ENCODE data around the gene IGSF9B. TPM values are rescaled to one million over a fixed set of nuclear protein-coding genes. Genes with fewer than 3 reads are reported as not detected.

IGSF9B gene
- total and polyA plus RNA-seq, 2 of the 13 experiments (the other 11 are each of a cell fraction or from before 2014, with no cell fraction given): not detected

GRCh38 chr11:133930053-133930766 is 26.6 kb downstream of the IGSF9B start:
- in situ Hi-C loops (cut with HindIII; ENCODE audit: extremely low pct_ligation_motif_present, low pct_unique_long_range_greater_than_20kb): no loop called here
- FAIRE-seq: no peak

More at GRCh38 chr11:133930053-133930766, 26.6 kb downstream of the IGSF9B start:
- no peak overlapping the region for H3K27ac ChIP-seq (ENCODE audit: extremely low read length, insufficient read depth, low read length)
- no TSS peak for BruUV-seq (replicated peaks)
- ChIA-PET CTCF (ENCODE audit: low intra/inter-chr PET ratio, low total read pairs) (no interaction called here), POLR2A (no interaction called here)
- peaks cover 9 to 66% of the 10 kb centered on the region in 2 experiments; a peak in 4 of 5 replicates for H3K27me3 ChIP-seq (ENCODE audit: control insufficient read depth in 1 of 2, insufficient read depth in 2 of 2, low read length in 2 of 2)
- WGBS (ENCODE audit: low lambda C conversion rate): 44% methylated on average over 13 of the region's 27 CpGs
- H3K4me3 ChIP-seq (replicated peaks in 1 of 3; ENCODE audit: insufficient read depth in 1 of 3, low read depth in 2 of 3, low read length in 3 of 3): no peak overlapping the region
- no peaks in the 10 kb centered on the region for H3K36me3 ChIP-seq (replicated peaks in 1 of 2; ENCODE audit: control insufficient read depth in 1 of 2, insufficient read depth in 2 of 2, low read length in 2 of 2)
- H3K9ac ChIP-seq (ENCODE audit: insufficient read depth, low read depth, low read length): no peak overlapping the region
- ATAC-seq: peak; percentile 11
- TF ChIP-seq ZSCAN30 (CRISPR knock-in tag; IDR thresholded peaks at IDR 0.05): no peak
- TF ChIP-seq TARDBP (CRISPR knock-in tag; IDR thresholded peaks at IDR 0.05): no peak
- no peak for TF ChIP-seq FIP1L1 (IDR thresholded peaks at IDR 0.05; ENCODE audit: borderline replicate concordance, insufficient read depth, low read depth, low read length)
- TF ChIP-seq ATAD3A (CRISPR knock-in tag; IDR thresholded peaks at IDR 0.05): no peak
- TF ChIP-seq SAFB2 (CRISPR knock-in tag; IDR thresholded peaks at IDR 0.05; ENCODE audit: borderline replicate concordance, low read depth): no peak
- TF ChIP-seq ZFY (CRISPR knock-in tag; IDR thresholded peaks at IDR 0.05): no peak
- no peak for TF ChIP-seq GATAD1 (CRISPR knock-in tag; IDR thresholded peaks at IDR 0.05)
- no peak for TF ChIP-seq NFE2 (CRISPR knock-in tag; IDR thresholded peaks at IDR 0.05)
- TF ChIP-seq ONECUT2 (CRISPR knock-in tag; IDR thresholded peaks at IDR 0.05): no peak
- no peak for TF ChIP-seq SSRP1 (CRISPR knock-in tag; IDR thresholded peaks at IDR 0.05)
- TF ChIP-seq ZMYM3 (CRISPR knock-in tag; IDR thresholded peaks at IDR 0.05): no peak
- TF ChIP-seq NKX3-1 (CRISPR knock-in tag; IDR thresholded peaks at IDR 0.05): no peak
- TF ChIP-seq ZNF605 (CRISPR knock-in tag; IDR thresholded peaks at IDR 0.05): no peak
- TF ChIP-seq ZBTB34 (CRISPR knock-in tag; IDR thresholded peaks at IDR 0.05): no peak
- TF ChIP-seq ZNF362 (CRISPR knock-in tag; IDR thresholded peaks at IDR 0.05; ENCODE audit: borderline replicate concordance): no peak
- TF ChIP-seq ISX (CRISPR knock-in tag; conservative IDR thresholded peaks at IDR 0.05): no peak
- TF ChIP-seq ZNF383 (CRISPR knock-in tag; IDR thresholded peaks at IDR 0.05; ENCODE audit: borderline replicate concordance): no peak
- no peak for TF ChIP-seq ZNF749 (CRISPR knock-in tag; IDR thresholded peaks at IDR 0.05; ENCODE audit: borderline replicate concordance)
- TF ChIP-seq CENPX (CRISPR knock-in tag; IDR thresholded peaks at IDR 0.05): no peak
- H3K9me3 ChIP-seq (ENCODE audit: low read length): no peaks in the 10 kb centered on the region
- no peak overlapping the region for H2AFZ ChIP-seq (ENCODE audit: low read length)
- H3K4me1 ChIP-seq (ENCODE audit: insufficient read depth, low read length): no peaks in the 10 kb centered on the region
- 0 out of 2 replicates have a peak, but pooled peaks cover 4% of the 10 kb centered on the region for H4K20me1 ChIP-seq (ENCODE audit: insufficient read depth, low read length)
- intact Hi-C loops (cut with micrococcal nuclease; ENCODE audit: unreplicated experiment): loop anchor here (1.0 kb wide), 1 partner anchor 210 kb away; no protein-coding TSS in a partner anchor
- no peak overlapping the region for H3K4me2 ChIP-seq (ENCODE audit: low read depth, low read length)
- no peaks in the 10 kb centered on the region for H3K79me2 ChIP-seq (ENCODE audit: insufficient read depth, low read length)
- no peak for DNase-seq (ENCODE audit: low spot score)
